Subcutaneous abdominal adipose tissue (tissue), 5 donors: ENCODE data around the gene PCDHGA11.
A peak's percentile ranks its signal among the peaks of the same experiment; 100 is the strongest.
"Not testable (repeated sequence)": the region's sequence is repeated elsewhere in the genome, so short reads cannot be mapped to it uniquely, and the experiment has no call there.

ENCODE experiments used
- H3K27ac ChIP-seq: one replicate; pipeline ENCODE4 v1.7.0; 2013; ENCODE audit warnings: low read depth, mild to moderate bottlenecking, inconsistent platforms, low read length, moderate library complexity
- H3K27me3 ChIP-seq, 5 donors: one replicate each; pipeline ENCODE4 v1.7.0; 2013; ENCODE audit warnings: low read length in 5 of 5, inconsistent platforms in 1 of 5; ENCODE audit not compliant: control insufficient read depth in 5 of 5, insufficient read depth in 4 of 5
- H3K36me3 ChIP-seq, 5 donors: one replicate each; pipeline ENCODE4 v1.7.0; 2013; ENCODE audit warnings: low read length in 5 of 5; ENCODE audit not compliant: control insufficient read depth in 5 of 5, insufficient read depth in 5 of 5
- H3K4me1 ChIP-seq, 5 donors: one replicate each; pipeline ENCODE4 v1.7.0; 2013; ENCODE audit warnings: low read length in 5 of 5, mild to moderate bottlenecking in 3 of 5, moderate library complexity in 1 of 5; ENCODE audit not compliant: control insufficient read depth in 5 of 5, insufficient read depth in 5 of 5
- H3K4me3 ChIP-seq, 5 donors: one replicate each; pipeline ENCODE4 v1.7.0; 2013; ENCODE audit warnings: low read length in 5 of 5, low read depth in 1 of 5
- H3K9ac ChIP-seq, 5 donors: one replicate each; pipeline ENCODE4 v1.7.0; 2013; ENCODE audit warnings: low read length in 5 of 5, mild to moderate bottlenecking in 4 of 5, moderate library complexity in 3 of 5
- H3K9me3 ChIP-seq, 5 donors: one replicate each; pipeline ENCODE4 v1.7.0; 2013; ENCODE audit warnings: low read length in 5 of 5; ENCODE audit not compliant: control insufficient read depth in 5 of 5
- donor health status: healthy.
- donor health status: healthy.
- donor health status: healthy.
- donor health status: healthy.
- donor health status: healthy.

The PCDHGA11 gene

GRCh38 chr5:141399555-141400258 is 21.1 kb upstream of the PCDHGA11 start:
- peak overlapping the region in 4 of 5 donors; percentile 32 to 60 (median 42) for H3K4me3 ChIP-seq
- peaks cover 0 to 10% (median 6%) of the 10 kb centered on the region in 5 donors for H3K4me1 ChIP-seq
- H3K27ac ChIP-seq = no peak overlapping the region
- peaks cover 0 to 7% (median 6%) of the 10 kb centered on the region in 5 donors for H3K27me3 ChIP-seq
- H3K9me3 ChIP-seq = peaks cover 29 to 70% (median 54%) of the 10 kb centered on the region in 5 donors
- no peak overlapping the region for H3K9ac ChIP-seq
- H3K36me3 ChIP-seq = no peaks in the 10 kb centered on the region

DNA sequence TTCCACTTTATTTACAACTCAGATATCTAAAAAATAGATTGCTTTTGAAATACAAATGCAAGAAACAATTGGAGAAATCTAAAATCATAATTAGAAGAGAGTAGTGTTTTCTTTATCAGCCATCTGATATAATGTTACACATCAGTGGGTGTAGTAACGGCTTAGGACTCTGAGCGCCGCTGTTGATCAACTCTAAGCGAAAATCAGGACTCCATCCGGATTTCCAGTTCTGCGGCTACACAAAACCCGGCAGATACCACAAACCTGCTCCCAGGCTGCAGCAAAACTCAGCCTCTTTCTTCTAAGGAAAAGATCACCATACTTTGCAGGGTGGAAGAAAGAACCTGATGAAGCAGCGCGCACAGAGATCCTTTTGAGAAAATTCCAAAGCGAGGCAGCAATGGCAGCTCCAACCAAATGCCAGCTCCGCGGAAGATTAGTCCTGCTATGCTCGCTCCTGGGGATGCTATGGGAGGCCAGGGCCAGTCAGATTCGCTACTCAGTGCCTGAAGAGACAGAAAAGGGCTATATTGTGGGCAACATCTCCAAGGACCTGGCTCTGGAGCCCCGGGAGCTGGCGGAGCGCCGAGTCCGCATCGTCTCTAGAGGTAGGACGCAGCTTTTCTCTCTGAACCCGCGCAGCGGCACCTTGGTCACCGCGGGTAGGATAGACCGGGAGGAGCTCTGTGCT is 18.2 kb upstream of the PCDHGA11 start, which contains the start of gene PCDHGA9:
Gene PCDHGA9, plus strand, starts transcription at position 226 of the 691 bp plus-strand sequence. Its CDS starts 175 bp downstream, at position 401.
- peak within 1 kb of the TSS; percentile 54 to 68 (median 62) for H3K4me3 ChIP-seq

GRCh38 chr5:141403387-141403786 is 17.5 kb upstream of the PCDHGA11 start:
- Histone ChIP-seq H3K4me3 (peak overlapping the region in 4 of 5 donors; percentile 54 to 66 (median 60)), H3K27me3 (peaks cover 0 to 7% (median 3%) of the 10 kb centered on the region in 5 donors), H3K9me3 (peaks cover 36 to 72% (median 68%) of the 10 kb centered on the region in 5 donors)

More for the DNA sequence above, 18.2 kb upstream of the PCDHGA11 start, which contains the start of gene PCDHGA9:
- H3K9ac ChIP-seq = no peak within 1 kb of the TSS
- peaks cover 0 to 7% (median 3%) of the 10 kb centered on the region in 5 donors for H3K27me3 ChIP-seq
- H3K9me3 ChIP-seq = peaks cover 36 to 68% (median 63%) of the 10 kb centered on the region in 5 donors
- H3K27ac ChIP-seq = no peak within 1 kb of the TSS
- peaks cover 0 to 10% (median 6%) of the 10 kb centered on the region in 5 donors for H3K4me1 ChIP-seq
- no peaks in the 10 kb centered on the region for H3K36me3 ChIP-seq

GRCh38 chr5:141407790-141408505 is 12.9 kb upstream of the PCDHGA11 start, which contains the start of gene PCDHGB6:
Gene PCDHGB6 (plus strand): TSS chr5:141408021. CDS start chr5:141408203, 182 bp downstream.
- H3K4me1 ChIP-seq = peaks cover 0 to 18% (median 16%) of the 10 kb centered on the region in 5 donors
- peaks cover 0 to 10% (median 5%) of the 10 kb centered on the region in 5 donors for H3K27me3 ChIP-seq
- H3K4me3 ChIP-seq = peak within 1 kb of the TSS; percentile 51 to 59 (median 53)
- H3K9me3 ChIP-seq = peaks cover 43 to 72% (median 65%) of the 10 kb centered on the region in 5 donors
- not testable (repeated sequence) for H3K36me3 ChIP-seq, H3K27ac ChIP-seq
- H3K9ac ChIP-seq = peak within 1 kb of the TSS in 1 of 5 donors; percentile 41

More at GRCh38 chr5:141403387-141403786, 17.5 kb upstream of the PCDHGA11 start:
- Histone ChIP-seq H3K9ac (no peak overlapping the region), H3K36me3 (no peaks in the 10 kb centered on the region), H3K27ac (no peak overlapping the region), H3K4me1 (peaks cover 0 to 11% (median 10%) of the 10 kb centered on the region in 5 donors)

- Histone ChIP-seq H3K4me1 (peaks cover 0 to 24% (median 22%) of the 10 kb centered on the region in 5 donors), H3K27me3 (peaks cover 0 to 10% (median 5%) of the 10 kb centered on the region in 5 donors), H3K4me3 (peak overlapping the region; percentile 36 to 59 (median 51)), H3K9me3 (peaks cover 43 to 71% (median 64%) of the 10 kb centered on the region in 5 donors), H3K27ac (no peak overlapping the region), H3K36me3 (no peaks in the 10 kb centered on the region), H3K9ac (no peak overlapping the region)
Measured at GRCh38 chr5:141409598-141410306, 11.1 kb upstream of the PCDHGA11 start.

DNA sequence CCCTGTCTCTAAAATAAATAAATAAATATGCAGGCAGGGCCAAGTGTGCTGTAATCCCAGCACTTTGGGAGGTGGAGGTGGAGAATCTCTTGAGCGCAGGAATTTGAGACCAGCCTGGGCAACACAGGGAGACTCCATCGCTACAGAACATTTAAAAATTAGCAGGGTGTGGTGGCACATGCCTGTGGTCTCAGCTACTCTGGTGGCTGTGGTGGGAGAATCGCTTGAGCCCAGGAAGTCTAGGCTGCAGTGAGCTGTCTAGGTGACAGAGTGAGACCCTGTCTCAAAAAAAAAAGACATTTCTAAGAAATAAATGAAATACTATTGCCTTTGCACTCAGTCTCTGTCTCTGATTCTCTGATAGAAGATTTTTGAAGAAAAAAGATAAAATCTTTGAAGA is 9.3 kb upstream of the PCDHGA11 start:
- no peak overlapping the region for H3K27ac ChIP-seq
- H3K4me3 ChIP-seq = peak overlapping the region in 4 of 5 donors; percentile 5 to 36 (median 10)
- no peaks in the 10 kb centered on the region for H3K36me3 ChIP-seq
- peaks cover 0 to 10% (median 5%) of the 10 kb centered on the region in 5 donors for H3K27me3 ChIP-seq
- H3K9ac ChIP-seq = no peak overlapping the region
- peaks cover 0 to 24% (median 22%) of the 10 kb centered on the region in 5 donors for H3K4me1 ChIP-seq
- H3K9me3 ChIP-seq = peaks cover 38 to 66% (median 60%) of the 10 kb centered on the region in 5 donors

- peaks cover 0 to 27% (median 25%) of the 10 kb centered on the region in 5 donors for H3K4me1 ChIP-seq
- peak within 1 kb of the TSS in 3 of 5 donors; percentile 30 to 56 (median 32) for H3K9ac ChIP-seq
- H3K36me3 ChIP-seq = no peaks in the 10 kb centered on the region
- H3K9me3 ChIP-seq = peaks cover 33 to 65% (median 52%) of the 10 kb centered on the region in 5 donors
- H3K27ac ChIP-seq = no peak within 1 kb of the TSS
- H3K4me3 ChIP-seq = peak within 1 kb of the TSS; percentile 56 to 78 (median 68)
- H3K27me3 ChIP-seq = peaks cover 0 to 10% (median 5%) of the 10 kb centered on the region in 5 donors
Measured at GRCh38 chr5:141412854-141413539, 7.9 kb upstream of the PCDHGA11 start, which contains the start of gene PCDHGA10. Gene PCDHGA10 (plus strand): TSS chr5:141412987. CDS start chr5:141413176, 189 bp downstream.

DNA sequence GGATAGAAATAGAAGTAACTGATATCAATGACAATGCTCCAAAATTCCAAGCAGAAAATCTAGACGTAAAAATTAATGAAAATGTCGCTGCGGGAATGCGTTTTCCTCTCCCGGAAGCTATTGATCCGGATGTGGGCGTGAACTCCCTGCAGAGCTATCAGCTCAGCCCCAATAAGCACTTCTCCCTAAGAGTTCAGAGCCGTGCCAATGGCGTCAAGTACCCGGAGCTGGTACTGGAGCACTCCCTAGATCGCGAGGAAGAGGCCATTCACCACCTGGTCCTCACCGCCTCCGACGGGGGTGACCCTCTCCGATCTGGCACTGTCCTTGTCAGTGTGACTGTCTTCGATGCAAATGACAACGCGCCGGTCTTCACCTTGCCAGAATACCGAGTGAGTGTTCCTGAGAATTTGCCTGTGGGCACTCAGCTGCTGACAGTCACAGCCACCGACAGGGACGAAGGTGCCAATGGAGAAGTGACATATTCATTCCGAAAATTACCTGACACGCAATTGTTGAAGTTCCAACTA is 7.2 kb upstream of the PCDHGA11 start:
- H3K36me3 ChIP-seq = no peaks in the 10 kb centered on the region
- peak overlapping the region in 1 of 5 donors; percentile 56 for H3K9ac ChIP-seq
- peaks cover 0 to 30% (median 23%) of the 10 kb centered on the region in 5 donors for H3K4me1 ChIP-seq
- H3K27ac ChIP-seq = no peak overlapping the region
- peaks cover 0 to 10% (median 5%) of the 10 kb centered on the region in 5 donors for H3K27me3 ChIP-seq
- H3K9me3 ChIP-seq = peaks cover 36 to 65% (median 54%) of the 10 kb centered on the region in 5 donors
- peak overlapping the region; percentile 56 to 76 (median 68) for H3K4me3 ChIP-seq
